IMR-90 (cell line): ENCODE results near the gene HECW1. TPM values are rescaled to one million over a fixed set of nuclear protein-coding genes. Genes with fewer than 3 reads are reported as not detected.
A peak's percentile ranks its signal among the peaks of the same experiment; 100 is the strongest.

Source experiments
- ATAC-seq: fragments of 200-7000 bp; cut with Tn5 transposase; 2 replicates; pipeline ENCODE4 v1.9.1; 2020; ENCODE audit warnings: low read depth, mild to moderate bottlenecking, moderate library complexity
- BruUV-seq: library from RNA; stranded (reverse); fragments of 400-500 nt; replicated peaks from 2 replicates; lab custom pipeline; 2021; lab: Mats Ljungman, UMichigan
- CTCF ChIA-PET: fragments of 300-600 bp; formaldehyde crosslinking; extraction: SDS; loops from one replicate; lab custom pipeline; 2021; ENCODE audit warnings: antibody characterized with exemption; lab: Yijun Ruan, JAX
- POLR2A ChIA-PET: fragments of 300-600 bp; sonication (Branson Sonifier 250); formaldehyde crosslinking; loops from one replicate; lab custom pipeline; 2022; ENCODE audit warnings: antibody characterized with exemption; ENCODE audit not compliant: unreplicated experiment; lab: Charles Lee
- DNase-seq: peaks from one replicate; pipeline ENCODE4 v3.0.0; 2013
- H2AFZ ChIP-seq: replicated peaks from 2 replicates; pipeline ENCODE3; 2013; ENCODE audit warnings: low read length, mild to moderate bottlenecking; ENCODE audit not compliant: poor library complexity
- H2AK5ac ChIP-seq: 2 replicates; pipeline ENCODE4 v1.6.1; 2013; ENCODE audit warnings: low read depth, low read length, inconsistent platforms
- H2AK9ac ChIP-seq: replicated peaks from 2 replicates; pipeline ENCODE3; 2013; ENCODE audit warnings: mild to moderate bottlenecking, low read depth, low read length, moderate library complexity; ENCODE audit not compliant: poor library complexity
- H2BK120ac ChIP-seq: 2 replicates; pipeline ENCODE4 v1.6.1; 2013; ENCODE audit warnings: low read depth, low read length, inconsistent platforms
- H2BK15ac ChIP-seq: 3 replicates; pipeline ENCODE4 v1.6.1; 2013; ENCODE audit warnings: low read depth, low read length, inconsistent platforms
- H2BK20ac ChIP-seq: 2 replicates; pipeline ENCODE4 v1.6.1; 2013; ENCODE audit warnings: low read depth, mild to moderate bottlenecking, inconsistent platforms, low read length, moderate library complexity
- H2BK5ac ChIP-seq: 2 replicates; pipeline ENCODE4 v1.6.1; 2013; ENCODE audit warnings: mild to moderate bottlenecking, low read depth, low read length, inconsistent platforms; ENCODE audit not compliant: poor library complexity, severe bottlenecking
- H3K14ac ChIP-seq: replicated peaks from 2 replicates; pipeline ENCODE4 v1.6.1; 2013; ENCODE audit warnings: low read depth, low read length, inconsistent platforms
- H3K18ac ChIP-seq: 2 replicates; pipeline ENCODE4 v1.6.1; 2013; ENCODE audit warnings: low read depth, low read length, control low read depth
- H3K23ac ChIP-seq: 2 replicates; pipeline ENCODE4 v1.6.1; 2013; ENCODE audit warnings: low read depth, low read length, inconsistent platforms
- H3K27ac ChIP-seq: 2 replicates; pipeline ENCODE4 v1.5.1; 2013; ENCODE audit warnings: mild to moderate bottlenecking, control low read depth, low read length; ENCODE audit not compliant: insufficient read depth
- H3K27me3 ChIP-seq: 2 replicates; pipeline ENCODE4 v1.6.1; 2013; ENCODE audit warnings: low read length; ENCODE audit not compliant: control insufficient read depth, insufficient read depth
- H3K36me3 ChIP-seq: 2 replicates; pipeline ENCODE4 v1.6.1; 2013; ENCODE audit warnings: low read length, mixed read lengths; ENCODE audit not compliant: control insufficient read depth, insufficient read depth
- H3K4ac ChIP-seq: 2 replicates; pipeline ENCODE4 v1.6.1; 2013; ENCODE audit warnings: low read depth, low read length, inconsistent platforms
- H3K4me1 ChIP-seq: 2 replicates; pipeline ENCODE4 v1.6.1; 2013; ENCODE audit warnings: low read length, mixed read lengths; ENCODE audit not compliant: control insufficient read depth, insufficient read depth
- H3K4me2 ChIP-seq: 2 replicates; pipeline ENCODE4 v1.6.1; 2013; ENCODE audit warnings: low read depth, mild to moderate bottlenecking, control low read depth, low read length, moderate library complexity
- H3K4me3 ChIP-seq: 2 replicates; pipeline ENCODE4 v1.5.1; 2013; ENCODE audit warnings: low read depth, mild to moderate bottlenecking, control low read depth, low read length, moderate library complexity; ENCODE audit not compliant: insufficient read depth
- H3K56ac ChIP-seq: 2 replicates; pipeline ENCODE4 v1.6.1; 2013; ENCODE audit warnings: low read length, inconsistent platforms; ENCODE audit not compliant: insufficient read depth; ENCODE audit errors: extremely low read depth
- H3K79me1 ChIP-seq, 2 experiments: 2 replicates each; pipeline ENCODE4 v1.6.1; 2013; ENCODE audit warnings: low read length in 2 of 2, inconsistent platforms in 1 of 2, low read depth in 1 of 2
- H3K9ac ChIP-seq: 2 replicates; pipeline ENCODE4 v1.6.1; 2013; ENCODE audit warnings: low read depth, low read length, control low read depth
- H3K9me1 ChIP-seq: 2 replicates; pipeline ENCODE4 v1.6.1; 2013; ENCODE audit warnings: low read length, inconsistent platforms; ENCODE audit not compliant: insufficient read depth
- H3K9me3 ChIP-seq: 2 replicates; pipeline ENCODE4 v1.6.1; 2013; ENCODE audit warnings: low read length; ENCODE audit not compliant: control insufficient read depth, insufficient read depth
- H4K20me1 ChIP-seq: 2 replicates; pipeline ENCODE4 v1.6.1; 2013; ENCODE audit warnings: low read length, inconsistent platforms; ENCODE audit not compliant: insufficient read depth
- H4K5ac ChIP-seq: 2 replicates; pipeline ENCODE4 v1.6.1; 2013; ENCODE audit warnings: mild to moderate bottlenecking, low read depth, low read length, control low read depth
- H4K8ac ChIP-seq, 2 experiments: 2 replicates each; pipeline ENCODE4 v1.6.1; 2013; ENCODE audit warnings: low read depth in 2 of 2, low read length in 2 of 2, control low read depth in 1 of 2, inconsistent platforms in 1 of 2
- H4K91ac ChIP-seq: 2 replicates; pipeline ENCODE4 v1.6.1; 2013; ENCODE audit warnings: low read depth, low read length, inconsistent platforms; ENCODE audit not compliant: insufficient read depth
- FOS ChIP-seq: fragments of 150-350 bp; IDR thresholded peaks from 2 replicates; pipeline ENCODE4 v1.6.1; 2016; ENCODE audit warnings: low read depth, low read length
- RAD21 ChIP-seq: IDR thresholded peaks from 2 replicates; pipeline ENCODE4 v1.6.1; 2012; ENCODE audit warnings: low read length, improper control_type of control experiment
- RFX5 ChIP-seq: IDR thresholded peaks from 2 replicates; pipeline ENCODE4 v1.8.0; 2012; ENCODE audit warnings: low read depth, mild to moderate bottlenecking, low read length, moderate library complexity
- SMC3 ChIP-seq: fragments of 150-350 bp; IDR thresholded peaks from 2 replicates; pipeline ENCODE4 v1.6.1; 2016; ENCODE audit warnings: low read depth, mild to moderate bottlenecking, antibody characterized with exemption, low read length, moderate library complexity
- WGBS, 2 experiments: methylation state at CpG; one replicate each; pipeline versions ENCODE4 v1.1.5 to v1.1.7; 2013; ENCODE audit warnings: missing lambda C conversion rate in 2 of 2; ENCODE audit not compliant: insufficient read length in 1 of 2; ENCODE audit errors: extremely low coverage in 2 of 2; 5-methylcytosine and 5-hydroxymethylcytosine counted together
- dilution Hi-C: fragments of 300-500 bp; cut with HindIII; formaldehyde crosslinking; loops from one replicate; pipeline ENCODE4 v1.14.3; 2018; ENCODE audit warnings: low sequenced_read_pairs; ENCODE audit not compliant: unreplicated experiment
- in situ Hi-C: fragments of 300-500 bp; cut with MboI; formaldehyde crosslinking; loops from 3 replicates; pipeline ENCODE4 v1.14.3; 2019; ENCODE audit warnings: low sequenced_read_pairs, inconsistent platforms, mixed read lengths
- intact Hi-C: fragments of 100-400 bp; cut with micrococcal nuclease; formaldehyde crosslinking; loops from 2 replicates; pipeline ENCODE4 v1.10.0; 2022
- polyA plus RNA-seq, 3 experiments: library from polyadenylated mRNA; depleted of rRNA; stranded (reverse); fragments of >200 nt; gene quantifications; 2 replicates each; pipeline ENCODE4 v1.2.3, GENCODE V29; 2012; ENCODE audit warnings: low replicate concordance in 1 of 3
- total RNA-seq: library from RNA; depleted of rRNA; stranded (reverse); fragments of >200 nt; gene quantifications from 2 replicates; pipeline ENCODE4 v1.2.3, GENCODE V29; 2012
- TF ChIP-seq, protein P1 (sequence below): fragments of 150-350 bp; IDR thresholded peaks from 2 replicates; pipeline ENCODE4 v1.6.1; 2017; ENCODE audit warnings: mild to moderate bottlenecking, antibody characterized with exemption, low read length, low read depth

The HECW1 gene
- total and polyA plus RNA-seq, 2 of the 4 experiments (the other 2 are of a cell fraction) = 0.56 to 1.3 TPM

DNA sequence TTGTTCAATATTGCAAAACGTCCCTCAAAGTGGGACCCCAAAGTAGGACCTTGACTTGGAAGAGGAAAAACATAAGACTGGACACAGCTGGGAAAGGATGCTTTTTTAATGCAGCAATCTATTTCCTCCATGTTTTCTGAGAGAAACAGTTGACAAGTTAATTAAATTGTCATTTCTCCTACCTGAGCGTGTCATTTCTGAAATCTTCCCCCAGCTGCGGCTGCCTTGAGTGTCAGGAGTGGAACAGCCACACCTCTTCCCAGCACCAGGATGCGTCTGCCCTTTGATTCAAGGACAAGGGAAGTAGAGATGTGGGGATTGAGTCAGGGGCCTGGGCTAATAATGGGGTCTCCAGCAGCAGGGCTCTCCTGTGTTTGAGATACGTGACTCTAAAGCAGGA lies 171.3 kb downstream of the HECW1 start:
- Histone ChIP-seq H3K36me3 (no peaks in the 10 kb centered on the region), H4K91ac (no peak overlapping the region), H2AK5ac (no peak overlapping the region), H2BK15ac (no peak overlapping the region), H2BK120ac (no peak overlapping the region), H3K9ac (no peak overlapping the region), H3K4me3 (no peak overlapping the region), H3K18ac (no peak overlapping the region), H3K9me1 (no peaks in the 10 kb centered on the region), H3K9me3 (no peaks in the 10 kb centered on the region), H3K27me3 (peaks cover 2% of the 10 kb centered on the region; the same call in 1 of the 2 replicates), H3K4ac (no peak overlapping the region), H2AFZ (no peak overlapping the region), H4K5ac (no peak overlapping the region), H3K23ac (no peak overlapping the region), H3K14ac (no peak overlapping the region), H4K20me1 (no peaks in the 10 kb centered on the region), H3K4me2 (no peak overlapping the region), H3K27ac (no peak overlapping the region), H2BK20ac (no peak overlapping the region), H4K8ac (no peak overlapping the region), H2AK9ac (peak overlapping the region; percentile 42), H3K79me1 (no peaks in the 10 kb centered on the region), H3K56ac (no peak overlapping the region), H2BK5ac (no peak overlapping the region), H3K4me1 (no peaks in the 10 kb centered on the region)
- ChIA-PET CTCF (no interaction called here), POLR2A (no interaction called here)
- dilution Hi-C loops (no loop called here), in situ Hi-C loops (no loop called here), intact Hi-C loops (no loop called here)
- BruUV-seq = no TSS peak
- no CpG with 5 or more reads among the region's 5 CpGs for WGBS, 2 experiments
- TF ChIP-seq RFX5 (no peak), RAD21 (no peak), SMC3 (no peak), FOS (no peak)
- TF ChIP-seq, protein P1, sequence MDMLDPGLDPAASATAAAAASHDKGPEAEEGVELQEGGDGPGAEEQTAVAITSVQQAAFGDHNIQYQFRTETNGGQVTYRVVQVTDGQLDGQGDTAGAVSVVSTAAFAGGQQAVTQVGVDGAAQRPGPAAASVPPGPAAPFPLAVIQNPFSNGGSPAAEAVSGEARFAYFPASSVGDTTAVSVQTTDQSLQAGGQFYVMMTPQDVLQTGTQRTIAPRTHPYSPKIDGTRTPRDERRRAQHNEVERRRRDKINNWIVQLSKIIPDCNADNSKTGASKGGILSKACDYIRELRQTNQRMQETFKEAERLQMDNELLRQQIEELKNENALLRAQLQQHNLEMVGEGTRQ = no peak
- ATAC-seq = no peak
- DNase-seq = no peak
